Transverse colon (tissue), 4 donors: ENCODE measurements around the gene PPP4R3B. TPM values are rescaled to one million over a fixed set of nuclear protein-coding genes. Genes with fewer than 3 reads are reported as not detected.

Source experiments
- DNase-seq: peaks from one replicate; pipeline ENCODE4 v3.0.0-alpha.2; 2019
- H3K27ac ChIP-seq, 4 donors: fragments of 200-600 bp; sonication (generic); 2 replicates each; pipeline ENCODE4 v1.5.1; 2016 to 2018; ENCODE audit warnings: inconsistent platforms in 4 of 4
- H3K27me3 ChIP-seq: fragments of 200-600 bp; sonication (generic); 2 replicates; pipeline ENCODE4 v1.5.1; 2017; ENCODE audit warnings: inconsistent platforms
- H3K36me3 ChIP-seq, 4 donors: fragments of 200-600 bp; sonication (generic); 2 replicates each; pipeline ENCODE4 v1.5.1; 2017 to 2019; ENCODE audit warnings: inconsistent platforms in 4 of 4
- H3K4me1 ChIP-seq, 4 donors: fragments of 200-600 bp; sonication (generic); 2 replicates each; pipeline ENCODE4 v1.5.1; 2017 to 2020; ENCODE audit warnings: inconsistent platforms in 4 of 4
- H3K4me3 ChIP-seq, 4 donors: fragments of 200-600 bp; sonication (generic); 1 replicate in 1 of 4; 2 replicates in 3 of 4; pipeline versions ENCODE4 v1.5.1 to v1.6.1; 2017 to 2019; ENCODE audit warnings: inconsistent platforms in 4 of 4
- H3K9me3 ChIP-seq, 2 donors: fragments of 200-600 bp; sonication (generic); 2 replicates each; pipeline ENCODE4 v1.5.1; 2017 to 2019; ENCODE audit warnings: inconsistent platforms in 2 of 2
- CTCF ChIP-seq, 5 experiments: fragments of 200-600 bp in 3 of 5; fragments of 450-650 bp in 2 of 5; sonication (generic) in 3 of 5; IDR thresholded peaks; 1 replicate in 2 of 5; 2 replicates in 3 of 5; pipeline ENCODE4 v1.5.1; 2016 to 2017; ENCODE audit warnings: antibody characterized with exemption in 5 of 5, inconsistent platforms in 3 of 5, mild to moderate bottlenecking in 2 of 5, moderate library complexity in 1 of 5
- EP300 ChIP-seq: sonication (generic); formaldehyde crosslinking; IDR thresholded peaks from one replicate; pipeline ENCODE4 v1.6.1; 2017; ENCODE audit warnings: antibody characterized with exemption, low read depth
- POLR2A ChIP-seq: fragments of 450-650 bp; IDR thresholded peaks from one replicate; pipeline ENCODE4 v1.6.1; 2016; ENCODE audit warnings: antibody characterized with exemption, mild to moderate bottlenecking, moderate library complexity
- POLR2AphosphoS5 ChIP-seq, 3 donors: sonication (generic); formaldehyde crosslinking; IDR thresholded peaks; one replicate each; pipeline ENCODE4 v1.6.1; 2016; ENCODE audit warnings: antibody characterized with exemption in 3 of 3
- WGBS, 2 donors: methylation state at CpG; one replicate each; pipeline ENCODE4 v1.1.5; 2018; ENCODE audit warnings: low coverage in 1 of 2; 5-methylcytosine and 5-hydroxymethylcytosine counted together
- in situ Hi-C, 4 donors: fragments of 200-750 bp; cut with MboI; loops; one replicate each; pipeline versions ENCODE4 v1.15.0 to v1.15.1; 2017; ENCODE audit warnings: low sequenced_read_pairs in 3 of 4, low pct_ligation_motif_present in 1 of 4, low pct_unique_long_range_greater_than_20kb in 1 of 4
- intact Hi-C: fragments of 100-400 bp; cut with DNase I; formaldehyde crosslinking; loops from one replicate; pipeline ENCODE4 v1.15.1; 2023; ENCODE audit warnings: low total_unique reads
- total RNA-seq, 4 donors: library from RNA; depleted of rRNA; stranded (reverse); fragments of >200 nt; gene quantifications; one replicate each; pipeline ENCODE4 v1.1.0, GENCODE V29; 2016

PPP4R3B gene
- total RNA-seq, 4 donors from 2014 or later = 59.5 to 79.7 (median 69.8) TPM

DNA sequence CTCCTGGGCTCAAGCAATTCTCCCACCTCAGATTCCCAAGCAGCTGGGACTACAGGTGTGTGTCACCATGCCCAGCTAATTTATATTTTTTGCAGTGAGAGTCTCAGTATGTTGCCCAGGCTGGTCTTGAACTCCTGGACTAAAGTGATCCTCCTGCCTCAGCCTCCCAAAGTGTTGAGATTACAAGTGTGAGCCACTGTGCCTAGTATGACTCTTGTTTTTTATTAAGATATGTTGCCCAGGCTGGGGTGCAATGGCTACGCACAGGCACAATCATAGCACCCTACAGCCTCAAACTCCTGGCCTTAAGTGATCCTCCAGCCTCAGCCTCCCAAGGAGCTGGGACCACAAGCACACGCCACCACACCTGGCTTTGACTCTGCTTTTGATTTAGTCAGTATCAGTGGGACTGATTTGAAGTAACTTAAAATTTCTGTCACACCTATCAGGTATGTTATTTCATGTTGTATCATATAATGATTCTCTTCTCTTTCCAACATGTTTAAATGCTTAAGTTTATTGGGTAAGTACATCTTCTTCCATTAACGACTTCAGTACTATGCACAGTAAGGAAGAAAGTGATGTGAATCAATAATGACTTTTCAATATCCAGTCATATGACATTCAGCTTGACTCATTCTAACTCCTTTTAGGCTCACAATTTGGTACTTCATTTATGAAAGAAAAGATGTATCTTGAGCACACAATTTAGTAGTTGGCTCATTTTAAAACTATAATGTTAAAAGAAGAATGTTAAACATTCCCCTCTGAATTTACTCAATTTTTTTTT is 6.3 kb downstream of the PPP4R3B start:
- Histone ChIP-seq H3K27ac (no peak overlapping the region), H3K36me3 (peaks cover 0 to 29% (median 4%) of the 10 kb centered on the region in 4 donors), H3K4me1 (peaks cover 0 to 26% (median 11%) of the 10 kb centered on the region in 4 donors), H3K9me3 (no peaks in the 10 kb centered on the region), H3K4me3 (no peak overlapping the region), H3K27me3 (no peaks in the 10 kb centered on the region)
- DNase-seq = no peak
- intact Hi-C loops (no loop called here), in situ Hi-C loops (no loop called here)
- 96 to 97% methylated on average over 2 to 3 of the region's 3 CpGs for WGBS, 2 donors
- TF ChIP-seq EP300 (no peak), CTCF (IDR thresholded peaks at IDR 0.05) (no peak), POLR2A (no peak), POLR2AphosphoS5 (IDR thresholded peaks at IDR 0.05) (no peak)

DNA sequence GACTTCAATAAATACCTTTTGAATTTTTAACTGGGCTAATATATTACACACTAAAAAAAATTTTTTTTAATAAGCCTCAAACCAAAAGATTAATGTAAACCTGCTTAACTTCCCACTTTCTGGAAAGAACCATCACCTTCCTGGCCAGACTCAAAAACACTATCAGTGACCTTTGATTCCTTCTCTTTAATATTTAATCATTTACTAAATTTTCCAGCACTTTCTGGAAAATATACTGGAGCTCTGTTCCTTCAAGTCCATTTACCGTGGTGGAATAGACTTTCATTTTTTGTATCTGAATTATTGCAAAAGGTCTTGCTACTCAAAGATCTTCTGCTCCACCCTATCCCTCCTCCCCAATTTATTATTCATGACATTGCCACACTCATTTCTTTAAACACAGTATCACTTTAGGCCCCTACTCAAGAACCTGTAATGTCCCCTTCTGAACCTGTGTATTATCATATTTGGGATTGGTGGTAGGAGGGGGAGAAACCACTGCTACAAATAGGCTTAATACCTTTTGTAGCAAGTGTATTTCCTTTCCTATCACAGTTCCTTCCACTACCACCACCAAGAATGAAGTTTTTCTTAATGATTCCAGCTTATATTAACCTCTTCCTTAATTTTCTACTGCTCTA is 7.4 kb downstream of the PPP4R3B start:
- 57% methylated on average over 1 of the region's 1 CpG; no CpG with 5 or more reads in 1 of the 2 donors for WGBS, 2 donors
- Histone ChIP-seq H3K27ac (no peak overlapping the region), H3K4me3 (no peak overlapping the region), H3K36me3 (peaks cover 0 to 29% (median 3%) of the 10 kb centered on the region in 4 donors), H3K9me3 (no peaks in the 10 kb centered on the region), H3K27me3 (no peaks in the 10 kb centered on the region), H3K4me1 (peaks cover 0 to 15% (median 1%) of the 10 kb centered on the region in 4 donors)
- in situ Hi-C loops (no loop called here), intact Hi-C loops (no loop called here)
- TF ChIP-seq POLR2A (no peak), CTCF (IDR thresholded peaks at IDR 0.05) (no peak), POLR2AphosphoS5 (IDR thresholded peaks at IDR 0.05) (no peak), EP300 (no peak)
- no peak for DNase-seq

GRCh38 chr2:55609193-55609794 is 8.1 kb downstream of the PPP4R3B start:
- no peaks in the 10 kb centered on the region for H3K27me3 ChIP-seq
- no peak for DNase-seq
- 76 to 82% methylated on average over 7 to 8 of the region's 8 CpGs for WGBS, 2 donors
- H3K4me3 ChIP-seq = no peak overlapping the region
- H3K27ac ChIP-seq = no peak overlapping the region
- intact Hi-C loops (no loop called here), in situ Hi-C loops (no loop called here)
- H3K9me3 ChIP-seq = no peaks in the 10 kb centered on the region
- no peak for TF ChIP-seq EP300
- TF ChIP-seq POLR2A = no peak
- no peak for TF ChIP-seq CTCF (IDR thresholded peaks at IDR 0.05)
- no peak for TF ChIP-seq POLR2AphosphoS5 (IDR thresholded peaks at IDR 0.05)
- peaks cover 0 to 10% (median 0%) of the 10 kb centered on the region in 4 donors for H3K4me1 ChIP-seq
- peaks cover 0 to 26% (median 2%) of the 10 kb centered on the region in 4 donors for H3K36me3 ChIP-seq

- Histone ChIP-seq H3K36me3 (peaks cover 0 to 21% (median 0%) of the 10 kb centered on the region in 4 donors), H3K4me1 (peaks cover 0 to 17% (median 2%) of the 10 kb centered on the region in 4 donors), H3K9me3 (no peaks in the 10 kb centered on the region), H3K4me3 (no peak overlapping the region), H3K27ac (no peak overlapping the region), H3K27me3 (no peaks in the 10 kb centered on the region)
- WGBS, 2 donors = 99 to 100% methylated on average over 1 to 3 of the region's 3 CpGs
- in situ Hi-C loops = no loop called here
- intact Hi-C loops = no loop called here
- no peak for DNase-seq
- no peak for TF ChIP-seq POLR2AphosphoS5 (IDR thresholded peaks at IDR 0.05)
- no peak for TF ChIP-seq EP300
- no peak for TF ChIP-seq POLR2A
- TF ChIP-seq CTCF (IDR thresholded peaks at IDR 0.05) = no peak
Observed at GRCh38 chr2:55607717-55608116, 9.7 kb downstream of the PPP4R3B start.
